MV-4-11 (cell line): ENCODE data around the gene SMIM33.
"Not testable (repeated sequence)": the region's sequence is repeated elsewhere in the genome, so short reads cannot be mapped to it uniquely, and the experiment has no call there.

ENCODE experiments used
- DNase-seq: peaks from one replicate; lab custom pipeline; 2025; lab: John Stamatoyannopoulos, UW

The SMIM33 gene

DNA sequence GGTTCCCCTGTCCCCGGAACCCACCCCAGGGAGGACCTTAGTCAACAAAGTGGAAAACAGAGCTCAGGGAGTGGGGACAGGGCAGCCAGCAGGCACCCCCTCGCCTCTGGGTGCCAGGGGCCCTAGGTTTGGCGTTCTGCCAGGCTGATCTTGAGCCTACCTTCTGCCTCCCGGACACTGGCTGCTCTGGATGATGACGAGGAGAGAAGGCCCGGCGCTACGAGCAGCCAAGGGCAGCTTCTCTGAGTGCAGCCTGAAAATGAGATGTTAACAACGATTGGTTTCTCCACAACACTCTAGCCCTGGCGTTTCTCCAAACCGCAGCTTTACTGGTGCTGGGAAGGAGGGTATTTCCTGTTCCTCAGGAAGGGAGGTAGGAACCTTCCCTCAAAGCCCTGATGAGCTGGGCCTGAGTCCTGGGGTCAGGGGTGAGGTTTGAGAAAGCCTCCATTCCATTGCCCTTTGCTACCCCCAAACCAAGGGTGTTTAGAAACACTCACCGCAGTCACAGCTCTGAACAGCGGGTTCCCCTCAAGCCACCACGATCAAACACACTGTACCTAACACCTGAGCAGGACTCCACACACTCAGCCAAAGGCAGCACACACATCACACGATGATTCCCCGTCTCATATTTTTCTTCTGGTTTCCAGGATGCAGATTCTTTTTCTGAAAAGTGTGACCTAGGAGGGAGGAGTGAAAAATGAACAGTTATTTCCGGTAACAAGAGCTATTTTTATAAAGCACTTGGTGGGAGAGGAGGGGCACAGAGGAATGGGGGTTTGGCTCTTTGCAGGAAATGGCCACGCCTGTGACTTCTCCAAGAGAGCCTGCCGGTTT, 11.5 kb downstream of the SMIM33 start, which contains the start of gene STING1:
TSS of gene STING1 (minus strand) at position 709 of the 840 bp plus-strand sequence. CDS start 1,054 bp downstream, outside the sequence.
- peak; percentile 98 for DNase-seq

DNA sequence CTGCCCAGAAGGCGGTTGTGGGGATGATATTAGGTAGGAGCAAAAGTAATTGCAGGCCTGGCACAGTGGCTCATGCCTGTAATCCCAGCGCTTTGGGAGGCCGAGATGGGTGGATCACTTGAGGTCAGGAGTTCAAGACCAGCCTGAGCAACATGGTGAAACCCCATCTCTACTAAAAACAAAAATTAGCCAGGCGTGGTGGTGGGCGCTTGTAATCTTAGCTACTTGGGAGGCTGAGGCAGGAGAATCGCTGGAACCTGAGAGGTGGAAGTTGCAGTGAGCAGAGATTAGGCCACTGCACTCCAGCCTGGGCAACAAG, 12.0 kb downstream of the SMIM33 start:
- DNase-seq, result not testable (repeated sequence)

DNA sequence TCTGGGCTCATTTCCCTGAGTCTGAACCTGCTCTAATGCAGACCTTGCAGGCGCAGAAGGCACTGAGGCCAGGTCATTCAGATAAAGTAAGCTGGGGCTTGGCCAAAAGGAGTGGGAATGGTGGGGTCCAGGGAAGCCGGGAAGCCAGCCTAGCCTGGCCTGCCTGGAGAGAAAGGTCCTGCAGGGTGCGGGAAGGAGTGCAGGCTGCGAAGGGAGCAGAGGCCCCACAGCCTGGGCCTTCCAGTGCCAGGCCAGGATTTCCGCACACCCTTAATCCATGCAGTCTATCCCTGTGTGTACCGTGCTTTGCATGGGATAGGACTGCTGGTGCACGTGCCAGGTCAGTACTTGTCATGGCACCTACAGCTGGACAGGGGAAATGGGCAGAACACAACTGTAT, 15.4 kb downstream of the SMIM33 start:
- no peak for DNase-seq

DNA sequence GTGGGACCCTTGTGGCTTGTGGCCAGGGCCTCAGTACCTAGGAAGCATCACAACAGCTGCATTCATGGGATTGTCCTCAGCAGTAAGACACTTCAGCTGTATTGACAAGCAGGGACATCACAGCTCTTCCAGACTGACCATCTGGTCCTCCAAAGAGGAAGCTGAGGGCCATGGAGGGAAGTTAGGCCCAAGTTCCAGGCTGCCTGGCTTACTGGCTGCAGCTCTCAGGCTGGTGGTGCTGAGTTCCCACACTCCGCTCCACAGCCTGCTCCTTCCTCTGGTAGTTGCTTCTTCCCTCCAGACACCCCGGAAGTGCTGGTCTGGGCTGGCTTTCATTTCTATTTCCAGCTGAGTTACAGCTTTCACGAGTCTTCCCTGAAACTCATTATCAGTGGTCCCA, 17.5 kb downstream of the SMIM33 start:
- peak; percentile 82 for DNase-seq

DNA sequence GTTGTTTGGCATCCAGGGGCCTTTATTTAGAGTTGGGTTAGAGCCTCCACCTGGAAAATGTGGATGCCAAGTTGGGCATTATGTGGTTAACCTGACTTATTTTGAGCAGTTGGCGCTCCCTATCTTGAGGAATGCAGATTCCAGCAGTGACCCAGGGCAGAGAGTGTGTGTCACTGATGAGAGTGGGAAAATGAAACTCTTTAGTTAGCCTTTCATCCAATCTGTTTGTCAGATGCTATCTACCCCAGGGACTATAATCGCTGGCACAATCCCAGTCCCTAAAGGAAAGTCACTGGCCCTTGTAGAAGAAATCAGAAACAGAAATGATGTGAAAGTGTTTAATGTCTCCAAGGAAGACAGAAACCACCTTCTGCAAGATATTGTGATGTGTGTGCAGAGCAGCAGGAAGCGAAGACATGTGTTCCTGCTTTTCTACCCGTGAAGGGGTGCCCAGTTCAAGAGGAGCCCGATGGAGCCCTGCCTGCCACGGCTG, 21.9 kb downstream of the SMIM33 start:
- no peak for DNase-seq

DNA sequence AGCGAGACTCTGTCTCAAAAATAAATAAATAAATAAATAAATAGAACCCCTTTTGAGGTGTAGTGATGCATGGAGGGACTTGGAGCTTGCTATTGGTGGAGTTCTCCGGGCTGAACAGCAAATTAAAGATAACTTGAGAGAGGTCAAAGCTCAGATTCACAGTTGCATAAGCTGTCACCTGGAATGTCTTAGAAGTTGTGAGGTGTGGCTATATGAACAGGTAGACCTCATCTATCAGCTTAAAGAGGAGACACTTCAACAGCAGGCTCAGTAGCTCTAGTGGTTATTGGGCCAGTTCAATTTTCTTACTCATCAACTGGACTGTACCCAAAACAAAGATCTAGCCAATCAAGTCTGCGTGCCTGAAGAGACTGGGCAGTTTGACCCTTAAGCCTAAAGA, 23.5 kb downstream of the SMIM33 start:
- no peak for DNase-seq

DNA sequence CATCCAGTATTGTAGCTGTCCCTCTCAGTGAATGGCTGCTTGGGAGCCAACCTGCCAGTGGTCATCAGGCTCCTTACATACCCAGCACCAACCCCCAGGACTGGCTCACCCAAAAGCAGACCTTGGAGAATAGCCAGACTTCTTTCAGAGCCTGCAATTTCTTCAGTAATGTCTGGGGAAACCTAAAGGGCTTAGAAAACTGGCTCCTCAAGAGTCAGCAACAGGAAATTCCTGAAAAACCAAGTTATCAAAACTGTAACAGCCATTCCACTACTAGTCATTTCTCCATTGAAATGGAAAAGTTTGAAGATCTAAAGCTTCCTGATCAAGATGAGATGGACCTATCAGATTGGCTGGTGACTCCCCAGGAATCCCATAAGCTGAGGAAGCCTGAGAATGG, 24.0 kb downstream of the SMIM33 start:
- DNase-seq, result no peak

DNA sequence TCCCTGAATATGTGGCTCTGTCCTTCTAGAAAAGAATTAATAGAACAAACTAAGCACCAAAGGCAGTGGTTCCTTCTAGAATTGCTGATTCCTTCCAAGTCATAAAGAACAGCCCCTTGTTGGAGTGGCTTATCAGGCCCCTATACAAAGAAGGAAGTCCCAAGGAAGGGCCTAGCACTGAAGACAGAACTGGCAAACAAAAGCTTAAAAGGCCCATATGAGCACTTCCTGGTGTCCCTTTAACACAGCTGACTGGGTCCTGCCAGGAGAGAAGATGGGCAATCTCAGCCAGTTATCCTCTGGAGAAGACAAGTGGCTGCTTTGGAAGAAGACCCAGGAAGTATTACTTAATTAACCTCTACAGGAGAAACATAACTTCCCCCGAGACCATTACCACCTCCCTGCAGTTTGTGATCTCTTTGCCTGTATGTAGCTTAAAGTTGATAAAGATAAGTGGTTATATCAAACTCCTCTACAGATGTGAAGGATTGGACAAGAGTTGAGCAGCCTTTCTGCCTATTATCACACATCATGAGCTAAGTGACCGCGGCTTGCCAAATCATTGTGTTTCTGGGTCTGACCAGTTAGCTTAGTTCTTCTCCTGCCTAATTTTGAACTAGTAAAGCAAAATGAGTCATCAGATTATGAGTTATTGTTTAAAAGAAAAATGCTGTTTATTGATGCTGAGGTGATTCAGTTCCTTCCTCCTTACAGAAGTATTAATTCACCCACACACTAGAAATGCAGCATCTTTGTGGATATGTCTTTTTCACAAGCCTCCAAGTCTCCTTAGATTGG, 25.0 kb downstream of the SMIM33 start:
- DNase-seq, result peak; percentile 36

DNA sequence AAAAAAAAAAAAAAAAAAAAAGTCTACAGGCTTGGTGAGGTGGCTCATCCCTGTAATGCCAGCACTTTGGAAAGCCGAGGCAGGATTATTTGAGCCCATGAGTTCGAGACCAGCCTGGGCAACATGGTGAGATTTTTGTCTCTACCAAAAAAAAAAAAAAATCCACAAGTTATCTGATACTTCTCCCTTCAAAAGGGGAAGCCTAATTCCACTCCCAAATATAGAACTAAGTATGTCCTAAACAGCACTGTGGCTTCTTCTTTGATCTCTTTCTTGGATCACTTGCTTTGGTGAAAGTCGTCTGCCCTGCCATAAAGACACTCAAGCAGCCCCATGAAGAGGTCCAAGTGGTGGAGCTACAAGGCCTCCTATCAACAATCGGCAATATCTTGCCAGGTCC, 30.6 kb downstream of the SMIM33 start:
- peak; percentile 71 for DNase-seq

DNA sequence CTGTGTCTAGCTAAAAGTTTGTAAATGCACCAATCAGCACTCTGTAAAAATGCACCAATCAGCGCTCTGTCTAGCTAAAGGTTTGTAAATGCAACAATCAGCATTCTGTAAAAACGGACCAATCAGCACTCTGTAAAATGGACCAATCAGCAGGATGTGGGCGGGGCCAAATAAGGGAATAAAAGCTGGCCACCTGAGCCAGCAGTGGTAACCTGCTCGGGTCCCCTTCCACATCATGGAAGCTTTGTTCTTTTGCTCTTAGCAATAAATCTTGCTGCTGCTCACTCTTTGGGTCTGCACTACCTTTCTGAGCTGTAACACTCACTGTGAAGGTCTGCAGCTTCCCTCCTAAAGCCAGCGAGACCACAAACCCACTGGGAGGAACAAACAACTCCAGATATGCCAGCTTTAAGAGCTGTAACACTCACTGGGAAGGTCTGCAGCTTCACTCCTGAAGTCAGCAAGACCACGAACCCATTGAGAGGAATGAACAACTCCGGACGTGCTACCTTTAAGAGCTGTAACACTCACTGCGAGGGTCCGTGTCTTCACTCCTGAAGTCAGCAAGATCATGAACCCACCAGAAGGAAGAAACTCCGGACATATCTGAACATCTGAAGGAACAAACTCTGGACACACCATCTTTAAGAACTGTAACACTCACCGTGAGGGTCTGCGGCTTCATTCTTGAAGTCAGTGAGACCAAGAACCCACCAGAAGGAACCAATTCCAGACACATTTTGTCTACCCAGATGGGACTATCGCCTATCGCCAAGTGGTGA, 32.4 kb downstream of the SMIM33 start:
- peak; percentile 40 for DNase-seq

DNA sequence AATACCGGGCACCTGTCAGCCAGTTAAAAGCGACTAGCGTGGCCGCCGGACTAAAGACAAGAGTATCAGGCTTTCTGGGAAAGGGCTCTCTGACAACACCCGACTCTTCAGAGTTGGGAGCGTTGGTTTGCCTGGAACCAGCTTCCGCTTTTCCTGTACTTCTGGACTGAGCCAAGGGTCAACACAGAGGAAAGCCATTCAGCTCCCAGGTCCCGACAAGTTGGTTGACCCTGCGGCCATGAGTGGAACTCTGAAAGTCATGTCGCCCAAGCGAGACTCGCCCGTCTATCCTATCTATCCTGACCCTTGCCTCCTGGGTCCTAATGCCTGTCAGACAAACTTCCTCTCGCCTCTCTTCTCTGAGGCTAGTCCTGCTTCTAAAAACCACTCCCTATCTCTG, 33.1 kb downstream of the SMIM33 start:
- peak; percentile 50 for DNase-seq

DNA sequence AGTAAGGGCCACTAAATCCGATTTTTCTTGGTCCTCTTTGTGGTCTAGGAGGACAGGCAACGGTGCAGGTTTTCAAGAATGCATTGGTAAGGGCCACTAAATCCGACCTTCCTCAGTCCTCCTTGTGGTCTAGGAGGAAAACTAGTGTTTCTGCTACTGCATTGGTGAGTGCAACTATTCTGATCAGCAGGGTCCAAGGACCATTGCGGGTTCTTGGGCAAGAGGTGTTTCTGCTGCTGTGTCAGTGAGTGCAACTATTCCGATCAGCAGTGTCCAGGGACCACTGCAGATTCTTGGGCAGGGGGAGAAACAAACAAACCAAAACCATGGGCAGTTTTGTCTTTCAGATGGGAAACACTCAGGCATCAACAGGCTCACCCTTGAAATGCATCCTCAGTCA, 33.9 kb downstream of the SMIM33 start:
- not testable (repeated sequence) for DNase-seq

DNA sequence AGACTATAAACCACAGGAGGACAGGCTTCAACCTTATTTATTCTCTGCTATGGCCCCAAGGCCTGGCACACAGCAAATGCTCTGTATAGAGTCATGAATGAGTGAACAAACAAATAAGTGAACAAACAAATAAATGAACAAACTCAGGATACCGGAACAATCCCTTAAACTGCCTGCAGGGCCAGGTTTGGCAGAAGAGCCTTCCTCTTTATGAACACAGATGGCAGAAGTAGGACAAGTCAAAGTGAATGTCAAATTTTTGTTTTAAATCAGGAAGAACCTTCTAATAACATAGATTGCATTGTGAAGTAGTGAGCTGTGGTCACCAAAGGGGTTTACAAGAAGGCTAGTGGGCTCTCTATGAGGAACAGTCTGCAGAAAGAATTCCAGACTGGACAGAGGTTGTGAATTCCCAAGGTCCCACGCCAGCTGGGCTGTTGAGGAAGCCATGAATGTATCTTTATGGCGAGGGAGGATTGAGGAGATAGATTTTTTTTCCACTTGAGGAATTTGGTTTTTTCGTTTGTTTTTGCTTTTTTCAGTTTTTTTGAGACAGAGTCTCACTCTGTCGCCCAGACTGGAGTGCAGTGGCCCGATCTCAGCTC, 42.1 kb downstream of the SMIM33 start:
- DNase-seq, result peak; percentile 39

DNA sequence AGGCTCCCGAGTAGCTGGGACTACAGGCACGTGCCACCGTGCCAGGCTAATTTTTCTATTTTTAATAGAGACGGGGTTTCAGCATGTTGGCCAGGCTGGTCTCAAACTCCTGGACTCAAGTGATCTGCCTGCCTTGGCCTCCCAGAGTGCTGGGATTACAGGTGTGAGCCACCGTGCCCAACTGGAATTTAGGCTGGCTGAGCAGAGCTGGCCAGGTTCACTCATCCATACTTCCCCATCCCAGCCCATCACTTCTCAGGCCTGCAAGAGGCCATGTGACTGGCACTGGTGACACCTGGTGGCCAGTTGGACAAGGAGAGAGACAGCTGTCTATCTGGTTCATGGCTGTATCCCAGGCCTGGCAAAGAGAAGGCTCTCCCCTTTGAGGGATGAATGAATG, 42.6 kb downstream of the SMIM33 start:
- DNase-seq, result peak; percentile 78

DNA sequence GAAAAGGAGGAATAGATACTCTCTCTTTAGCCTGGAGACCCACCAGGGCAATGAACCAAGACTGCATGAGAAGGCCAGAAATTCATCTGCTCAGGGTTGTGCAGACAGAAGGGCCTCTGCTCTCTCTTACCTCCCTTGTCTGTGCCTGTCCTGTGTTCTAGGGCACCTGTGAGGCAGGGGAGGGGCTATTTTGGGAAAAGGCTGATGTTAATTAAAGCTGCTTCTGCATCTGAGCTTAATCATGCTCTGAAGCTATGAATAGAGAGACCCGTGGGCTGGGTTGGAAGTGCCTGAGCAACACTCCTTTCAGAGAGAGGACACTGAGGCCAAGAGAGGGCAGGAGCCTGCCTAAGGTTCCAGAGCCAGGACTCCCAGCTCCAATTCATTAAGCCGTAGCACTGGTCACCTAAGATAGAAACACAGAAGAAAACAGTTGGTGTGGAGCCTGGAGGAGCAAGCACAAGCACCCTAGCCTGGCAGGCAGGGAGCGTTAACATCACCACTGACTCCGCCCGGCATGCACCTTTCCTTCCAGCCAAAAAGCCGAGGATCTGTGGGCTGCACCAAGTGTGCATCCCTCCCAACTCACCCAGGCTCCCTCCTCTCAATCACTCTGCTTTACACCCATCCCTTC, 43.2 kb downstream of the SMIM33 start:
- DNase-seq, result no peak

DNA sequence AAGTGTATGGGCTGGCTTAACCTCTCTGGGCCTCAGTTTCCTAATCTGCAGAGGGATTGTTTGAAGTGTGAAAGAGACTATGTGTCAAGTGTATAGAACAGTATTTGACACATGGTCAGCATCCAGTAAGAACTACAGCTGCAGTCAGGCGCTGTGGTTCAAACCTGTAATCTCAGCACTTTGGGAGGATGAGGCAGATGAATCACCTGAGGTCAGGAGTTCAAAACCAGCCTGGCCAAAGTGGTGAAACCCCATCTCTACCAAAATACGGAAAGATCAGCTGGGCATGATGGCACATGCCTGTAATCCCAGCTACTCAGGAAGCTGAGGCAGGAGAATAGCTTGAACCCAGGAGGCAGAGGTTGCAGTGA, 43.7 kb downstream of the SMIM33 start:
- no peak for DNase-seq

DNA sequence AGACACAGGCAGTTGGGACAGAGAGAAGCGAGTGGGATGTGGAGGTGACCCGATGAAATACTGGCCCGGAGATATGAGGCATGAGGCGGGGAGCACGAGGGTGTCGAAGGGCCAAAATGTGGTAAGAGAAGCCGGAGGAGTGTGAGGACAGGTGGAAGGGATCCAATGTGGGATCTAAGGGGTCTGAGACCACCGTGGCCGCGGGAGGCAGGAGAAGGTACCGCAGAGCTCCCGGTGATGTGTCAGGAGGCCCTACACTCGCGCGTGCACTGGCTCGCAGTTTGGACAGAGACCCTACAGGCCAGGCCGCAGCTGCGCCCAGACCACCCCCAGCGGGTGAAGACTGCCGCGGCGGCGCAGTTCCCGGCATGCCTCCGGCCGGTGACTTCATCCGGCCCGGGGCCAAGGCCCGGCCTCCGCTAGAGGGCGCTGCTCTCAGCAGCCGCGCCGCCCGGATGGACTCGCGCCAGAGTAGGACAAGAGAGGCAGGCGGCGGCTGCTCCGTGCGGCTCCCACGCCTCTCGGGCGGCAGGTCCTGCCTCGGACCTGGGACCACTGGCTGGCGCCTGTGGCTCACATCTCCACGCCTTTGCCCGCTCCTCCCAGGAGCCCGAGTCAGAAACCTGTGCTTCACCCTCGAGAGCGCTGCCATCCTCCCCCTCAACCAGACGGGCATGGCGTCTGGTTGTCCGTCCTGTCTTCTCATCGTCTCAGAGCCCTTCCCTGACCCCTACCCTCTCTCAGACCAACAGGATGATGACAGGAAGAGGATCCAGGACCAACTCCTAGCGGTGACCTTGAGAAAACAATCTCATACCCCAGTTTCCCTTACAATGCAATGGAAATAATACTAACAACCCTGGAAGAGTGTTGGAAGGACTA, 47.1 kb downstream of the SMIM33 start:
- peak; percentile 70 for DNase-seq
